Measurements from ENCODE around the gene PKMYT1.

Gene PKMYT1

GRCh38 chr16:2977440-2977839 lies 2.8 kb downstream of the PKMYT1 start:
- ChIA-PET CTCF (interaction anchor here (0.7 to 2.9 kb wide), 7 partner anchors 8 to 109 kb away, joined by 3 to 13 read pairs (median 4); partner anchors contain the start of gene PAQR4), POLR2A (no interaction called here)
- no peak for TF ChIP-seq CTCF (IDR thresholded peaks at IDR 0.05; ENCODE audit: control extremely low read depth, extremely low read depth, low read depth, missing control alignments)
- no peak for DNase-seq (ENCODE audit: extremely low spot score)

GRCh38 chr16:2976673-2977072 lies 3.6 kb downstream of the PKMYT1 start:
- CTCF ChIA-PET = interaction anchor here (0.7 to 0.9 kb wide), 2 partner anchors 9 to 14 kb away, joined by 3 read pairs; no protein-coding TSS in a partner anchor
- no peak for DNase-seq (ENCODE audit: extremely low spot score)
- POLR2A ChIA-PET = no interaction called here
- TF ChIP-seq CTCF (IDR thresholded peaks at IDR 0.05; ENCODE audit: control extremely low read depth, extremely low read depth, low read depth, missing control alignments) = no peak

GRCh38 chr16:2976201-2976600 lies 4.0 kb downstream of the PKMYT1 start:
- TF ChIP-seq CTCF (IDR thresholded peaks at IDR 0.05; ENCODE audit: control extremely low read depth, extremely low read depth, low read depth, missing control alignments) = no peak
- DNase-seq (ENCODE audit: extremely low spot score) = no peak
- ChIA-PET CTCF (interaction anchor here (0.7 to 1.1 kb wide), 3 partner anchors 9 to 15 kb away, joined by 3 to 4 read pairs (median 3); no protein-coding TSS in a partner anchor), POLR2A (no interaction called here)

DNA sequence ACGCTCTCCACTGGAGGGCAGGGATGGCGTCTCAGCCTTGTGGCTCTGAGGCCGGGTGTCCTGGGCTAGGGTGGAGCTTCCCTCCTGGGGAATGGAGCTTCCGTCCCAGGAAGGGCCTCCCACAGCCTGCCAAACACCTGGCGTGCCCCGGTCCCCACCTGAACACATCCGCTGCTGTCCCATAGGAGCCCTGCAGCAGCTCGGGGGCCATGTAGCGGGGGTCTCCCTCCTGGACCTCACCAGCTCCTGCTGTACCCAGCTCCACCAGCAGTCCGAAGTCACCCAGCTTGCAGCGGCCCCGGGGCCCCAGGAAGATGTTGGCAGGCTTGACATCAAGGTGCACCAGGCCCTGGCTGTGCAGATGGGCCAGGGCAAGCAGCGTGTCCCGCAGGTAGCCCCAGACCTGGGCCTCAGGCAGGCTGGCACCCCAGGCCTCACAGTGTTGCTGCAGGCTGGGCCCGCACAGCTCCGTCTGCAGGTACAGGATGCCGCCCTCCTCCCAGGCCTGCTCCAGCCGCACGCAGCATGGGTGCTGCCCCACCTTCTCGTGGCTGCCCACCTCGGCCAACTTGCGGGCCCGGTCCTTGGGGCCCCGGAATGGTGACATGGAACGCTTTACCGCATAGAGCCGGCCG lies 5.0 kb downstream of the PKMYT1 start:
- POLR2A ChIA-PET = no interaction called here
- TF ChIP-seq CTCF (IDR thresholded peaks at IDR 0.05; ENCODE audit: control extremely low read depth, extremely low read depth, low read depth, missing control alignments) = no peak
- DNase-seq (ENCODE audit: extremely low spot score) = no peak
- CTCF ChIA-PET = interaction anchor here (1.0 to 1.1 kb wide), 4 partner anchors 8 to 56 kb away, joined by 3 to 4 read pairs (median 4); no protein-coding TSS in a partner anchor

GRCh38 chr16:2974319-2975056 lies 5.8 kb downstream of the PKMYT1 start:
- no peak for TF ChIP-seq CTCF (IDR thresholded peaks at IDR 0.05; ENCODE audit: control extremely low read depth, extremely low read depth, low read depth, missing control alignments)
- no peak for DNase-seq (ENCODE audit: extremely low spot score)
- POLR2A ChIA-PET = no interaction called here
- CTCF ChIA-PET = interaction anchor here (1.0 to 2.3 kb wide), 5 partner anchors 9 to 56 kb away, joined by 3 to 7 read pairs (median 3); no protein-coding TSS in a partner anchor

GRCh38 chr16:2973605-2974318 lies 6.5 kb downstream of the PKMYT1 start:
- ChIA-PET CTCF (interaction anchor here (1.1 to 2.3 kb wide), 2 partner anchors 47 to 57 kb away, joined by 3 to 7 read pairs; no protein-coding TSS in a partner anchor), POLR2A (no interaction called here)
- DNase-seq (ENCODE audit: extremely low spot score) = no peak
- TF ChIP-seq CTCF (IDR thresholded peaks at IDR 0.05; ENCODE audit: control extremely low read depth, extremely low read depth, low read depth, missing control alignments) = no peak
